K562 (cell line): ENCODE measurements around the gene PSMD14. TPM values are rescaled to one million over a fixed set of nuclear protein-coding genes. Genes with fewer than 3 reads are reported as not detected.

Experiments
- CAMTA2 ChIP-seq: fragments of 250-450 bp; sonication (Bioruptor Pico); conservative IDR thresholded peaks from 2 replicates; pipeline ENCODE4 v1.5.1; 2022
- CEBPB ChIP-seq: fragments of 450-650 bp; IDR thresholded peaks from 2 replicates; pipeline ENCODE4 v1.6.1; 2016; ENCODE audit warnings: missing genetic modification characterization, missing compliant biosample characterization
- CEBPG ChIP-seq, 3 experiments: fragments of 200-800 bp in 1 of 3; sonication (Bioruptor generic) in 1 of 3; sonication (generic) in 1 of 3; formaldehyde crosslinking in 1 of 3; IDR thresholded peaks in 2 of 3; conservative IDR thresholded peaks in 1 of 3; 2 replicates each; pipeline versions ENCODE4 v1.6.1 to v1.8.0; 2016 to 2022; ENCODE audit warnings: missing compliant biosample characterization in 2 of 3, missing genetic modification characterization in 2 of 3, mild to moderate bottlenecking in 1 of 3, missing genetic modification reagents in 1 of 3
- HNRNPK ChIP-seq: fragments of 200-400 bp; formaldehyde crosslinking; IDR thresholded peaks from one replicate; pipeline ENCODE4 v1.6.1; 2018; ENCODE audit warnings: mild to moderate bottlenecking, low read depth, low read length; ENCODE audit not compliant: poor library complexity, severe bottlenecking
- PPARD ChIP-seq: fragments of 250-450 bp; sonication (Bioruptor Pico); IDR thresholded peaks from 2 replicates; pipeline ENCODE4 v1.8.0; 2022; ENCODE audit warnings: inconsistent platforms, mild to moderate bottlenecking, moderate library complexity
- SAFB2 ChIP-seq: fragments of 200-400 bp; formaldehyde crosslinking; IDR thresholded peaks from 2 replicates; pipeline ENCODE4 v1.6.1; 2018; ENCODE audit warnings: borderline replicate concordance, low read length, low read depth, moderate library complexity; ENCODE audit not compliant: severe bottlenecking
- SPI1 ChIP-seq: IDR thresholded peaks from 2 replicates; pipeline ENCODE4 v1.6.1; 2011; ENCODE audit warnings: low read depth, low read length, control low read depth, borderline replicate concordance
- TAF9B ChIP-seq: fragments of 450-650 bp; IDR thresholded peaks from 2 replicates; pipeline ENCODE4 v1.6.1; 2018; ENCODE audit warnings: mild to moderate bottlenecking; ENCODE audit not compliant: partially characterized antibody
- ZNF436 ChIP-seq: fragments of 250-450, 450-650 bp; sonication (Bioruptor Pico); formaldehyde crosslinking; IDR thresholded peaks from 2 replicates; pipeline ENCODE4 v1.7.0; 2020; ENCODE audit warnings: mild to moderate bottlenecking
- ZSCAN32 ChIP-seq: fragments of 450-650 bp; formaldehyde crosslinking; IDR thresholded peaks from 2 replicates; pipeline ENCODE4 v1.4.0; 2020; ENCODE audit warnings: mild to moderate bottlenecking, moderate library complexity
- polyA plus RNA-seq, 8 experiments: library from polyadenylated mRNA; depleted of rRNA in 4 of 8; stranded (reverse) in 5 of 8; unstranded in 3 of 8; fragments of >200 nt; fragmentation: Nextera tagmentation in 2 of 8; fragmentation: Illumina TruSeq in 1 of 8; extraction: Ambion mirVana in 2 of 8; extraction: Trizol in 1 of 8; gene quantifications; 2 replicates each; pipeline versions ENCODE4 v1.2.1 to v1.2.3, GENCODE V29; 2011 to 2014; ENCODE audit warnings: inconsistent platforms in 1 of 8, missing spikeins in 1 of 8
- total RNA-seq, 7 experiments: library from RNA; depleted of rRNA in 6 of 7; stranded (reverse); fragments of >200 nt in 6 of 7; fragmentation: Illumina TruSeq in 2 of 7; extraction: Trizol in 2 of 7; gene quantifications; 2 replicates each; pipeline versions ENCODE4 v1.2.1 to v1.2.3, GENCODE V29; 2011 to 2021; ENCODE audit warnings: low replicate concordance in 1 of 7
- TF ChIP-seq, protein P1 (sequence below): fragments of 450-650 bp; IDR thresholded peaks from 2 replicates; pipeline ENCODE4 v1.6.1; 2016; ENCODE audit warnings: mild to moderate bottlenecking, moderate library complexity
- TF ChIP-seq, protein P2 (sequence below), 2 experiments: fragments of 450-650 bp in 1 of 2; sonication (generic) in 1 of 2; formaldehyde crosslinking in 1 of 2; IDR thresholded peaks in 1 of 2; conservative IDR thresholded peaks in 1 of 2; 2 replicates each; pipeline versions ENCODE4 v1.6.1 to v1.8.1; 2016 to 2023; ENCODE audit warnings: mild to moderate bottlenecking in 2 of 2, moderate library complexity in 2 of 2, inconsistent platforms in 1 of 2, missing genetic modification reagents in 1 of 2
- TF ChIP-seq, protein P3 (sequence below): fragments of 250-450 bp; sonication (Bioruptor Pico); IDR thresholded peaks from 2 replicates; pipeline ENCODE4 v1.4.0; 2020; ENCODE audit warnings: mild to moderate bottlenecking

PSMD14 gene
- total and polyA plus RNA-seq, 9 of the 15 experiments (the other 6 are each of a cell fraction or from before 2014, with no cell fraction given) = 151 to 515 (median 228) TPM

DNA sequence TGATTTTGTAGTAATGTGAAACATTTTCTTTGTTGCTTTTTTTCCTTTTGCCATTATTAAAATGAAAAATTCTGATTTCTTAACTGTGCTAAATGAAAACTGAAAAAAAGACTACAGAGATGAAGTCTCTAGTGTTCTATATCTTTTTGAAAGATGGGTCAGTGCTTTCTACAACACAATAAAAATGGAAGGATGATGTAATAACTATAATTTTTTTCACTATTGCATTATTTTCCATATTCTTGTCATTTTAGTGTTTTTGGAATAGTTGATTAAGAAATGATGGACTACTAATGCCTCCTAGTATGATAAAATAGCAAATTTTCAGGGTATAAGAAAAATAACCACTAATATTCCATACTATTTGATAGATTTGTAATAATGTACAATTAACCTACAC lies 7.2 kb downstream of the PSMD14 start (continued):
- TF ChIP-seq, protein P1, sequence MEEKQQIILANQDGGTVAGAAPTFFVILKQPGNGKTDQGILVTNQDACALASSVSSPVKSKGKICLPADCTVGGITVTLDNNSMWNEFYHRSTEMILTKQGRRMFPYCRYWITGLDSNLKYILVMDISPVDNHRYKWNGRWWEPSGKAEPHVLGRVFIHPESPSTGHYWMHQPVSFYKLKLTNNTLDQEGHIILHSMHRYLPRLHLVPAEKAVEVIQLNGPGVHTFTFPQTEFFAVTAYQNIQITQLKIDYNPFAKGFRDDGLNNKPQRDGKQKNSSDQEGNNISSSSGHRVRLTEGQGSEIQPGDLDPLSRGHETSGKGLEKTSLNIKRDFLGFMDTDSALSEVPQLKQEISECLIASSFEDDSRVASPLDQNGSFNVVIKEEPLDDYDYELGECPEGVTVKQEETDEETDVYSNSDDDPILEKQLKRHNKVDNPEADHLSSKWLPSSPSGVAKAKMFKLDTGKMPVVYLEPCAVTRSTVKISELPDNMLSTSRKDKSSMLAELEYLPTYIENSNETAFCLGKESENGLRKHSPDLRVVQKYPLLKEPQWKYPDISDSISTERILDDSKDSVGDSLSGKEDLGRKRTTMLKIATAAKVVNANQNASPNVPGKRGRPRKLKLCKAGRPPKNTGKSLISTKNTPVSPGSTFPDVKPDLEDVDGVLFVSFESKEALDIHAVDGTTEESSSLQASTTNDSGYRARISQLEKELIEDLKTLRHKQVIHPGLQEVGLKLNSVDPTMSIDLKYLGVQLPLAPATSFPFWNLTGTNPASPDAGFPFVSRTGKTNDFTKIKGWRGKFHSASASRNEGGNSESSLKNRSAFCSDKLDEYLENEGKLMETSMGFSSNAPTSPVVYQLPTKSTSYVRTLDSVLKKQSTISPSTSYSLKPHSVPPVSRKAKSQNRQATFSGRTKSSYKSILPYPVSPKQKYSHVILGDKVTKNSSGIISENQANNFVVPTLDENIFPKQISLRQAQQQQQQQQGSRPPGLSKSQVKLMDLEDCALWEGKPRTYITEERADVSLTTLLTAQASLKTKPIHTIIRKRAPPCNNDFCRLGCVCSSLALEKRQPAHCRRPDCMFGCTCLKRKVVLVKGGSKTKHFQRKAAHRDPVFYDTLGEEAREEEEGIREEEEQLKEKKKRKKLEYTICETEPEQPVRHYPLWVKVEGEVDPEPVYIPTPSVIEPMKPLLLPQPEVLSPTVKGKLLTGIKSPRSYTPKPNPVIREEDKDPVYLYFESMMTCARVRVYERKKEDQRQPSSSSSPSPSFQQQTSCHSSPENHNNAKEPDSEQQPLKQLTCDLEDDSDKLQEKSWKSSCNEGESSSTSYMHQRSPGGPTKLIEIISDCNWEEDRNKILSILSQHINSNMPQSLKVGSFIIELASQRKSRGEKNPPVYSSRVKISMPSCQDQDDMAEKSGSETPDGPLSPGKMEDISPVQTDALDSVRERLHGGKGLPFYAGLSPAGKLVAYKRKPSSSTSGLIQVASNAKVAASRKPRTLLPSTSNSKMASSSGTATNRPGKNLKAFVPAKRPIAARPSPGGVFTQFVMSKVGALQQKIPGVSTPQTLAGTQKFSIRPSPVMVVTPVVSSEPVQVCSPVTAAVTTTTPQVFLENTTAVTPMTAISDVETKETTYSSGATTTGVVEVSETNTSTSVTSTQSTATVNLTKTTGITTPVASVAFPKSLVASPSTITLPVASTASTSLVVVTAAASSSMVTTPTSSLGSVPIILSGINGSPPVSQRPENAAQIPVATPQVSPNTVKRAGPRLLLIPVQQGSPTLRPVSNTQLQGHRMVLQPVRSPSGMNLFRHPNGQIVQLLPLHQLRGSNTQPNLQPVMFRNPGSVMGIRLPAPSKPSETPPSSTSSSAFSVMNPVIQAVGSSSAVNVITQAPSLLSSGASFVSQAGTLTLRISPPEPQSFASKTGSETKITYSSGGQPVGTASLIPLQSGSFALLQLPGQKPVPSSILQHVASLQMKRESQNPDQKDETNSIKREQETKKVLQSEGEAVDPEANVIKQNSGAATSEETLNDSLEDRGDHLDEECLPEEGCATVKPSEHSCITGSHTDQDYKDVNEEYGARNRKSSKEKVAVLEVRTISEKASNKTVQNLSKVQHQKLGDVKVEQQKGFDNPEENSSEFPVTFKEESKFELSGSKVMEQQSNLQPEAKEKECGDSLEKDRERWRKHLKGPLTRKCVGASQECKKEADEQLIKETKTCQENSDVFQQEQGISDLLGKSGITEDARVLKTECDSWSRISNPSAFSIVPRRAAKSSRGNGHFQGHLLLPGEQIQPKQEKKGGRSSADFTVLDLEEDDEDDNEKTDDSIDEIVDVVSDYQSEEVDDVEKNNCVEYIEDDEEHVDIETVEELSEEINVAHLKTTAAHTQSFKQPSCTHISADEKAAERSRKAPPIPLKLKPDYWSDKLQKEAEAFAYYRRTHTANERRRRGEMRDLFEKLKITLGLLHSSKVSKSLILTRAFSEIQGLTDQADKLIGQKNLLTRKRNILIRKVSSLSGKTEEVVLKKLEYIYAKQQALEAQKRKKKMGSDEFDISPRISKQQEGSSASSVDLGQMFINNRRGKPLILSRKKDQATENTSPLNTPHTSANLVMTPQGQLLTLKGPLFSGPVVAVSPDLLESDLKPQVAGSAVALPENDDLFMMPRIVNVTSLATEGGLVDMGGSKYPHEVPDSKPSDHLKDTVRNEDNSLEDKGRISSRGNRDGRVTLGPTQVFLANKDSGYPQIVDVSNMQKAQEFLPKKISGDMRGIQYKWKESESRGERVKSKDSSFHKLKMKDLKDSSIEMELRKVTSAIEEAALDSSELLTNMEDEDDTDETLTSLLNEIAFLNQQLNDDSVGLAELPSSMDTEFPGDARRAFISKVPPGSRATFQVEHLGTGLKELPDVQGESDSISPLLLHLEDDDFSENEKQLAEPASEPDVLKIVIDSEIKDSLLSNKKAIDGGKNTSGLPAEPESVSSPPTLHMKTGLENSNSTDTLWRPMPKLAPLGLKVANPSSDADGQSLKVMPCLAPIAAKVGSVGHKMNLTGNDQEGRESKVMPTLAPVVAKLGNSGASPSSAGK = no peak
- TF ChIP-seq TAF9B (no peak), SAFB2 (no peak), SPI1 (no peak), CAMTA2 (CRISPR knock-in tag) (no peak), ZSCAN32 (CRISPR knock-in tag) (no peak), HNRNPK (no peak), CEBPG (CRISPR knock-in tag; IDR thresholded peaks at IDR 0.05) (no peak), CEBPG (tag; conservative IDR thresholded peaks at IDR 0.05 in 1 of 2, IDR thresholded peaks at IDR 0.05 in 1 of 2) (peak; percentile 41 to 80; a peak in 3 of 4 replicates), ZNF436 (CRISPR knock-in tag) (no peak), PPARD (CRISPR knock-in tag) (no peak), CEBPB (tag) (peak; percentile 38; the same call in 1 of the 2 replicates)
- TF ChIP-seq, protein P2, sequence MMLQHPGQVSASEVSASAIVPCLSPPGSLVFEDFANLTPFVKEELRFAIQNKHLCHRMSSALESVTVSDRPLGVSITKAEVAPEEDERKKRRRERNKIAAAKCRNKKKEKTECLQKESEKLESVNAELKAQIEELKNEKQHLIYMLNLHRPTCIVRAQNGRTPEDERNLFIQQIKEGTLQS (IDR thresholded peaks at IDR 0.05) = peak; percentile 72
- TF ChIP-seq, protein P2 (CRISPR knock-in tag; conservative IDR thresholded peaks at IDR 0.05) = no peak
- TF ChIP-seq, protein P3, sequence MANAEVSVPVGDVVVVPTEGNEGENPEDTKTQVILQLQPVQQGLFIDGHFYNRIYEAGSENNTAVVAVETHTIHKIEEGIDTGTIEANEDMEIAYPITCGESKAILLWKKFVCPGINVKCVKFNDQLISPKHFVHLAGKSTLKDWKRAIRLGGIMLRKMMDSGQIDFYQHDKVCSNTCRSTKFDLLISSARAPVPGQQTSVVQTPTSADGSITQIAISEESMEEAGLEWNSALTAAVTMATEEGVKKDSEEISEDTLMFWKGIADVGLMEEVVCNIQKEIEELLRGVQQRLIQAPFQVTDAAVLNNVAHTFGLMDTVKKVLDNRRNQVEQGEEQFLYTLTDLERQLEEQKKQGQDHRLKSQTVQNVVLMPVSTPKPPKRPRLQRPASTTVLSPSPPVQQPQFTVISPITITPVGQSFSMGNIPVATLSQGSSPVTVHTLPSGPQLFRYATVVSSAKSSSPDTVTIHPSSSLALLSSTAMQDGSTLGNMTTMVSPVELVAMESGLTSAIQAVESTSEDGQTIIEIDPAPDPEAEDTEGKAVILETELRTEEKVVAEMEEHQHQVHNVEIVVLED (CRISPR knock-in tag) = no peak
